ENCODE measurements around the gene SLC35F3.
"Not testable (repeated sequence)": the region's sequence is repeated elsewhere in the genome, so short reads cannot be mapped to it uniquely, and the experiment has no call there.

Gene SLC35F3

GRCh38 chr1:233891151-233891550, 13.3 kb upstream of the SLC35F3 start:
- peaks cover 15% of the 10 kb centered on the region for H3K9me3 Mint-ChIP-seq
- not testable (repeated sequence) for ATAC-seq (ENCODE audit: low read depth); DNase-seq (ENCODE audit: low spot score in 2 of 2); H3K27ac Mint-ChIP-seq; H3K27me3 Mint-ChIP-seq; H3K4me1 Mint-ChIP-seq; H3K36me3 Mint-ChIP-seq; H3K4me3 Mint-ChIP-seq

- Mint-ChIP-seq H3K36me3 (no peaks in the 10 kb centered on the region), H3K27ac (no peak overlapping the region), H3K27me3 (peaks cover 7% of the 10 kb centered on the region), H3K4me1 (no peaks in the 10 kb centered on the region), H3K4me3 (no peak overlapping the region), H3K9me3 (peaks cover 7% of the 10 kb centered on the region)
- ATAC-seq (ENCODE audit: low read depth), result no peak
- no peak for DNase-seq (ENCODE audit: low spot score in 2 of 2)
Observed at GRCh38 chr1:233897325-233898162, 6.9 kb upstream of the SLC35F3 start.

- Mint-ChIP-seq H3K27me3 (peaks cover 20% of the 10 kb centered on the region), H3K36me3 (peaks cover 3% of the 10 kb centered on the region), H3K4me1 (no peaks in the 10 kb centered on the region), H3K27ac (no peak overlapping the region), H3K9me3 (peaks cover 5% of the 10 kb centered on the region), H3K4me3 (no peak overlapping the region)
- no peak for ATAC-seq (ENCODE audit: low read depth)
- no peak for DNase-seq (ENCODE audit: low spot score in 2 of 2)
Observed at GRCh38 chr1:233901495-233901894, 3.0 kb upstream of the SLC35F3 start.

GRCh38 chr1:233905416-233906051, 1.1 kb downstream of the SLC35F3 start:
- Mint-ChIP-seq H3K27me3 (peaks cover 17% of the 10 kb centered on the region), H3K9me3 (peaks cover 2% of the 10 kb centered on the region), H3K4me1 (no peaks in the 10 kb centered on the region), H3K36me3 (peaks cover 3% of the 10 kb centered on the region), H3K4me3 (no peak overlapping the region), H3K27ac (no peak overlapping the region)
- ATAC-seq (ENCODE audit: low read depth) (no peak), DNase-seq (ENCODE audit: low spot score in 2 of 2) (no peak)

GRCh38 chr1:233907151-233907550, 2.7 kb downstream of the SLC35F3 start:
- no peak overlapping the region for H3K4me3 Mint-ChIP-seq
- peaks cover 3% of the 10 kb centered on the region for H3K36me3 Mint-ChIP-seq
- H3K27me3 Mint-ChIP-seq, result peaks cover 18% of the 10 kb centered on the region
- DNase-seq (ENCODE audit: low spot score in 2 of 2) (no peak), ATAC-seq (ENCODE audit: low read depth) (no peak)
- no peaks in the 10 kb centered on the region for H3K4me1 Mint-ChIP-seq
- H3K9me3 Mint-ChIP-seq, result peaks cover 4% of the 10 kb centered on the region
- H3K27ac Mint-ChIP-seq, result no peak overlapping the region

GRCh38 chr1:233908092-233908491, 3.6 kb downstream of the SLC35F3 start:
- no peak overlapping the region for H3K27ac Mint-ChIP-seq
- H3K27me3 Mint-ChIP-seq, result peaks cover 15% of the 10 kb centered on the region
- peaks cover 3% of the 10 kb centered on the region for H3K36me3 Mint-ChIP-seq
- DNase-seq (ENCODE audit: low spot score in 2 of 2) (no peak), ATAC-seq (ENCODE audit: low read depth) (no peak)
- no peak overlapping the region for H3K4me3 Mint-ChIP-seq
- H3K9me3 Mint-ChIP-seq, result peaks cover 4% of the 10 kb centered on the region
- no peaks in the 10 kb centered on the region for H3K4me1 Mint-ChIP-seq

- ATAC-seq (ENCODE audit: low read depth) (no peak), DNase-seq (ENCODE audit: low spot score in 2 of 2) (no peak)
- H3K27ac Mint-ChIP-seq, result no peak overlapping the region
- H3K9me3 Mint-ChIP-seq, result peaks cover 3% of the 10 kb centered on the region
- H3K4me1 Mint-ChIP-seq, result no peaks in the 10 kb centered on the region
- H3K36me3 Mint-ChIP-seq, result peaks cover 2% of the 10 kb centered on the region
- H3K27me3 Mint-ChIP-seq, result peaks cover 12% of the 10 kb centered on the region
- no peak overlapping the region for H3K4me3 Mint-ChIP-seq
Observed at GRCh38 chr1:233909195-233909594, 4.7 kb downstream of the SLC35F3 start.

GRCh38 chr1:233912447-233912846, 8.0 kb downstream of the SLC35F3 start:
- ATAC-seq (ENCODE audit: low read depth), result no peak
- no peak for DNase-seq (ENCODE audit: low spot score in 2 of 2)
- no peak overlapping the region for H3K4me3 Mint-ChIP-seq

GRCh38 chr1:233912909-233913308, 8.4 kb downstream of the SLC35F3 start:
- peaks cover 6% of the 10 kb centered on the region for H3K9me3 Mint-ChIP-seq
- no peak overlapping the region for H3K27ac Mint-ChIP-seq
- peaks cover 4% of the 10 kb centered on the region for H3K27me3 Mint-ChIP-seq
- no peaks in the 10 kb centered on the region for H3K4me1 Mint-ChIP-seq
- no peak for DNase-seq (ENCODE audit: low spot score in 2 of 2)
- H3K4me3 Mint-ChIP-seq, result no peak overlapping the region
- H3K36me3 Mint-ChIP-seq, result no peaks in the 10 kb centered on the region
- no peak for ATAC-seq (ENCODE audit: low read depth)

More at GRCh38 chr1:233912447-233912846, 8.0 kb downstream of the SLC35F3 start:
- Mint-ChIP-seq H3K27ac (no peak overlapping the region), H3K4me1 (no peaks in the 10 kb centered on the region), H3K9me3 (peaks cover 6% of the 10 kb centered on the region), H3K27me3 (peaks cover 4% of the 10 kb centered on the region), H3K36me3 (no peaks in the 10 kb centered on the region)

- H3K9me3 Mint-ChIP-seq, result peaks cover 10% of the 10 kb centered on the region
- DNase-seq (ENCODE audit: low spot score in 2 of 2) (no peak), ATAC-seq (ENCODE audit: low read depth) (no peak)
- H3K27me3 Mint-ChIP-seq, result no peaks in the 10 kb centered on the region
- H3K4me1 Mint-ChIP-seq, result no peaks in the 10 kb centered on the region
- no peak overlapping the region for H3K27ac Mint-ChIP-seq
- no peak overlapping the region for H3K4me3 Mint-ChIP-seq
- no peaks in the 10 kb centered on the region for H3K36me3 Mint-ChIP-seq
Observed at GRCh38 chr1:233916706-233917105, 12.2 kb downstream of the SLC35F3 start.

GRCh38 chr1:233919786-233920185, 15.3 kb downstream of the SLC35F3 start:
- Mint-ChIP-seq H3K4me1 (no peaks in the 10 kb centered on the region), H3K27me3 (no peaks in the 10 kb centered on the region), H3K36me3 (no peaks in the 10 kb centered on the region), H3K27ac (no peak overlapping the region), H3K4me3 (no peak overlapping the region), H3K9me3 (peaks cover 13% of the 10 kb centered on the region)
- DNase-seq (ENCODE audit: low spot score in 2 of 2) (no peak), ATAC-seq (ENCODE audit: low read depth) (no peak)

- DNase-seq (ENCODE audit: low spot score in 2 of 2), result no peak
- no peaks in the 10 kb centered on the region for H3K36me3 Mint-ChIP-seq
- H3K27me3 Mint-ChIP-seq, result no peaks in the 10 kb centered on the region
- ATAC-seq (ENCODE audit: low read depth), result no peak
- no peak overlapping the region for H3K4me3 Mint-ChIP-seq
- no peaks in the 10 kb centered on the region for H3K4me1 Mint-ChIP-seq
- H3K27ac Mint-ChIP-seq, result no peak overlapping the region
- peaks cover 3% of the 10 kb centered on the region for H3K9me3 Mint-ChIP-seq
Observed at GRCh38 chr1:233928123-233928522, 23.6 kb downstream of the SLC35F3 start.

GRCh38 chr1:233933339-233933738, 28.9 kb downstream of the SLC35F3 start:
- ATAC-seq (ENCODE audit: low read depth) (no peak), DNase-seq (ENCODE audit: low spot score in 2 of 2) (no peak)
- H3K4me1 Mint-ChIP-seq, result no peaks in the 10 kb centered on the region
- no peak overlapping the region for H3K4me3 Mint-ChIP-seq
- peaks cover under 1% of the 10 kb centered on the region for H3K9me3 Mint-ChIP-seq
- H3K27ac Mint-ChIP-seq, result no peak overlapping the region
- H3K27me3 Mint-ChIP-seq, result peaks cover 4% of the 10 kb centered on the region
- H3K36me3 Mint-ChIP-seq, result no peaks in the 10 kb centered on the region

- Mint-ChIP-seq H3K4me3 (no peak overlapping the region), H3K36me3 (no peaks in the 10 kb centered on the region), H3K27me3 (peaks cover 8% of the 10 kb centered on the region), H3K9me3 (peaks cover 4% of the 10 kb centered on the region), H3K4me1 (no peaks in the 10 kb centered on the region), H3K27ac (no peak overlapping the region)
- DNase-seq (ENCODE audit: low spot score in 2 of 2) (no peak), ATAC-seq (ENCODE audit: low read depth) (no peak)
Observed at GRCh38 chr1:233935297-233935868, 30.9 kb downstream of the SLC35F3 start.

All from memory B cell (primary cell).